ENCODE measurements around the gene PLIN5.

PLIN5 gene, protein sequence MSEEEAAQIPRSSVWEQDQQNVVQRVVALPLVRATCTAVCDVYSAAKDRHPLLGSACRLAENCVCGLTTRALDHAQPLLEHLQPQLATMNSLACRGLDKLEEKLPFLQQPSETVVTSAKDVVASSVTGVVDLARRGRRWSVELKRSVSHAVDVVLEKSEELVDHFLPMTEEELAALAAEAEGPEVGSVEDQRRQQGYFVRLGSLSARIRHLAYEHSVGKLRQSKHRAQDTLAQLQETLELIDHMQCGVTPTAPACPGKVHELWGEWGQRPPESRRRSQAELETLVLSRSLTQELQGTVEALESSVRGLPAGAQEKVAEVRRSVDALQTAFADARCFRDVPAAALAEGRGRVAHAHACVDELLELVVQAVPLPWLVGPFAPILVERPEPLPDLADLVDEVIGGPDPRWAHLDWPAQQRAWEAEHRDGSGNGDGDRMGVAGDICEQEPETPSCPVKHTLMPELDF

DNA sequence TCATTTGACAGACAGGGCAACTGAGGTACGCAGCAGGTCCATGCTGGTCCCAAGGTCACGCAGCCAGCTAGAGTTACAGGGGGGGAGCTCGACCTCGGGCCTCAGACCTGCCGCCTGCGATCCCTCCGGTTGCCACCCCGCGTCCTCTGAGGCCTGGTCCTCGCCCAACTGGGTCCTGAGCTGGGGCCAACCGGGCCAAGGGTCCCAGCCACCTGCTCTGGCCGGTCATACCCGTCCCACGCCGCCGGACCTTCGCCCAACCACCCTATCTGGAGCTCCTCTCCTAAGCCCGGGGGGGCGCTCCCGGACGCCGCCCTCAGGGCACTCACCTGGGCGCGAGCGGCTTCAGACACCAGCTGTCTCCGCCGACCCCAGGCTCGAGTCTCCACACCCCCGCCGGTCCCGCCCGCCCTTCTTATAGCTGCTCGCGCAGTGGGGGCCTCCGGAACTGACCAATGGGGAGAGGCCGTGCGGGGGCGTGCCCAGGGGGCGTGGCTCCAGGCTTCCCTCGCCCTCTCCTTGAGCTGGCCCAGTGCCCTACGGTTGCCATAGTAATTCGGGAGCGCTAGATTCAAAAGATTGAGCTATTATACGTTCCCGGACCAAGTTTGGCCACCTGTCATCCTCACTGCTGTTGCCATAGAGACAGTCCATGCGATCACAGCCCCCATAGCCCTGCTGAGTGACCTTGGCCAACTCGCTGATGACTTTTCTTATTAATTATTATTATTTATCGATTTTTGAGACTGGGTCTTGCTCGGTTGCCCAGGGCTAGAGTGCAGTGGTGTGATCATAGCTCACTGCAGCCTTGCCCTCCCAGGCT lies at the start of gene PLIN5:
PLIN5 (minus strand) TSS at position 389 of the 823 bp plus-strand sequence. CDS start 1,150 bp downstream, outside the sequence.
- DNase-seq = peak; percentile 31

DNA sequence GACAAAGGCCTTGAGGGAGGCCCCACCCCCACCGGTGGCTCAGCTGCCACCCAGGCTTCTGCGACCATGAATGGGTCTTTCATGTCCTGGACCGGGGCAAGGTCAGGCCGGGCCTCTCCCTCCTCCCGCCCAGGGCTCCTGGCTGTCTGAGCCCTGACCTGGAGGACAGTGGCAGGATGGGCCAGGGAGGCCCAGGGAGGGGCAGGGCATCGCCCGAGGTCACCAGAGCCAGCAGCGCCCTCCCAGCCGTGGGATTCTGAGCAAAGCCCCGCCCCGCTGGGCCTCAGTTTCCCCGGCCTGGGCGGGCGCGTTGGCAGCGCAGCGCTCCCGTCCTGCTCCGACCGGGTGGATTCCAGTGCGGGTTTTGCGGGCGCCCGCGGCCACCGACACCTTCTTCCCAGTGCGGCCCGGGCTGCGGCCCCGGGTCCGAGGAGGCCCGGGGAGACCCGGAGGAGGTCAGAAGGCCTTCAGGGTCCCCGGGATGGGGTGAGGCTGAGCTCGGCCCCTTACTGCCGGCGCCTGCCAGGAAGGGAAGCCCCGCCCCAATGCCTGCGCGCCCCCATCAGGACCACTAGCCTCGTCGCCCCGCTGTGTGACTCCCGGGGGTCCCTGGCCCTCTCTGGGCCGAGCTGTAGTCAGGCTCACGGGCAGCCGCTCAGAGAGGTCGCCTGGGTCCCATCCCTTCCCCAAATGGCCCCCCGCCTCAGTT lies 49.1 kb upstream of the PLIN5 start:
- no peak for DNase-seq

DNA sequence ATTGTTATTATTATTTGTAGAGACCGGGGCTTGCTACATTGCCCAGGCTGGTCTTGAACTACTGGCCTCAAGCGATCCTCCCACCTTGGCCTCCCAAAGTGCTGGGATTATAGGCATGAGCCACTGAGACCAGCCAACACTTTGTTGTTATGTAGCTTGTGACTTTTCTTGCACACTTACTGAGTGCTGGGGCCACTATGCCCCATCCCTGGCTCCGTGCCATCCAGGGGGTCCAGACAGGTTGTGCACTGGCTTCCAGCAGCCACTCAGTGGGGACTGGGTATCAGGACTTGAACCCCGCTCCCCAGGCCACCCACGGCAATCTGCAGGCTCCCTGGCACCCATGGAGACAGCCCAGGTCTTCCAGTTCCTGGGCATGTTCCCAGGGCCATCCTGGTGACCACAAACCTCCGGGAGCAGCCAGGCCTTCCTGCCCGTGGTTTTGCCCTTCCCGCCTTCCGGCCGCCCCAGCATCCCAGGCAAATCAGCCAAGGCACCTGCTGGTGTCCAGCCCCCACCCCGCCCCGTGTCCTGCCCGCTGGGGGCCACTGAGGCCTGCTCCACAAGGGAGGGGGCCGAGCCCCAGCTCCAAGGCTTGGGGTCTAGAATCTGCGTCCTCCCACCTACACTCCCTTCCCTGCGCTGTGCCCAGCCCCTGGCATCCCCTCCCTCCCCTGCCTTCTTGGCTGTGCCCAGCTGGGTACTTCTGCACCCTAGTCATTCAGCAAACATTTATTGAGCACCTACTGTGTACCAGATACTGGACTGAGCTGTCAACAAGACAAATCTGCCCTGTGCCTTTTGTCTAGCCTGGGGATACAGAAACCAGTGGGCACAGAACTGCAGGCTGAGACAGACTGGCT lies 48.2 kb upstream of the PLIN5 start:
- no peak for DNase-seq

DNA sequence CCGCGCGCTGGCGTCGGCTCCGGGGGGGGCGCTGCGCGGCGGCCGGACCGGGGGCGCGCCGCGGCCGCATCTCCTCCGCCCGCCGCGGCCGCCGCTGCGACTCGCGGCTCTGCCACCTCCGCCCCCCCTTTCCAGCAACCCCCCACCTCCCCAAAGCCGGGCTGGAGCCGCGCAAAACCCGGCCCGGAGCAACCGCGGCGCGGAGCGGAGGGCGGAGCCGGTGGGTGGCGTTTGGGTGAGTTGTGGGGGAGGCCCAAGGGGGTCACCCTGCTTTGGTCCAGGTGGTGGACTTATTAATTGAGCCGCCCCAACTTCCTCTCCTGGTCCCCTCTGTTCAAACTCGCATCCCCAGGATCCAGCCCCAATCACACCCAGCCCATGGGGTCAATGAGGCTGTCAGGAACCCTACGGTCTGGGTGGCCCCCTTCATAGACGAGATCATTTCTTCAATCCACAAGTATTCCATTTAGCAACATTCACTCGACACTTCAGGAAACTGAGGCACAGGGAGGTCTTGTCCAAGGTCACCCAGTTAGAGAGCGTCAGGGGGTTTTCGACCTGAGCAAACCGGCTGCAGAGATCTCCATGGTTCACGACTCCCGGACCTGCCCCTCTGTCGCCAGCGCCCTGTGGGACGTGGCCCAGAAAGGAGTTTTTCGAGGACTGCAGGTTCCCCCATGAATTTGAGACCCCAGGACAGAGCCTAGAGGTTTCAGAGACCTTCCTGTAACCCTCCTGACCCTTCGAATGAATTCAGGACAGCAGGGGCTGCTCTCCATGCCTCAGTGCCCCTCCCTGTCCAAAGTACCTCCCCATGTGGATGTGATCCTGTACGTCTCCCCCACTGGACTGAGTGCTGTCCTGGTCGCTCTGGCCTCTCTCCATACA lies 46.9 kb upstream of the PLIN5 start:
- no peak for DNase-seq

DNA sequence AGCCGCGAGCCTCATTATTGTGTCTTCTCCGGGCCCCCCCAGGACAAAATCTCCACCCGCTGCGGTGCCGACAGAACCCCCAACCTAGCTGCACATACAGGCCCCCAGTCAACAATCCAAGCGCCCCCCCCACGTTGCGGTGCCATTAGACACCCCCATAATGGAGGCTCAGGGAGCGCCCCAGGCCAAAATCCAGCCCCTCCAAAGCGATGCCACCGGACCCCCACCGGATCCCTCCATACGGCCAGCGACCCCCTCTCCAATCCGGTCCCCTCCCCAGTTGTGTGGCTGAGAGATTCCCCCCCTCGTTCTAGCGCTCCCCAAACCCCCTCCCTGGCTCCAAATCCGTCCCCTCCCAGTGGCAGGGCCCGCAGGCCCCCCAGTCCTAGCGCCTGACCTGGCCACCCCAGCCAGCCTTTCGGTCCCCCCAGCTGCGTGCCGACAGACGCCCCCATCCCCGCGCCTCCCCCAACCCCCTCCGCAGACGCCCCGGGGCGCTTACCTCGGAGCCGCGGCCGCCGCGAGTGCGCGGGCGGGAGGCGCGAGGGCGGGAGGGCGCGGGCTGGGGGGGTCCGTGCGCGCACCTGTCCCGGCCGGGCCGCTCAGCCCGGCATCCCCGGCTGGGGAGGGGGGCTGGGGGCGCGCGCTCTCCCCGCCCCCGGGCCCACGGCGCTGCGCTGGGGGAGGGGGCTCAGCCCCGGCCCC lies 46.1 kb upstream of the PLIN5 start:
- DNase-seq = no peak

DNA sequence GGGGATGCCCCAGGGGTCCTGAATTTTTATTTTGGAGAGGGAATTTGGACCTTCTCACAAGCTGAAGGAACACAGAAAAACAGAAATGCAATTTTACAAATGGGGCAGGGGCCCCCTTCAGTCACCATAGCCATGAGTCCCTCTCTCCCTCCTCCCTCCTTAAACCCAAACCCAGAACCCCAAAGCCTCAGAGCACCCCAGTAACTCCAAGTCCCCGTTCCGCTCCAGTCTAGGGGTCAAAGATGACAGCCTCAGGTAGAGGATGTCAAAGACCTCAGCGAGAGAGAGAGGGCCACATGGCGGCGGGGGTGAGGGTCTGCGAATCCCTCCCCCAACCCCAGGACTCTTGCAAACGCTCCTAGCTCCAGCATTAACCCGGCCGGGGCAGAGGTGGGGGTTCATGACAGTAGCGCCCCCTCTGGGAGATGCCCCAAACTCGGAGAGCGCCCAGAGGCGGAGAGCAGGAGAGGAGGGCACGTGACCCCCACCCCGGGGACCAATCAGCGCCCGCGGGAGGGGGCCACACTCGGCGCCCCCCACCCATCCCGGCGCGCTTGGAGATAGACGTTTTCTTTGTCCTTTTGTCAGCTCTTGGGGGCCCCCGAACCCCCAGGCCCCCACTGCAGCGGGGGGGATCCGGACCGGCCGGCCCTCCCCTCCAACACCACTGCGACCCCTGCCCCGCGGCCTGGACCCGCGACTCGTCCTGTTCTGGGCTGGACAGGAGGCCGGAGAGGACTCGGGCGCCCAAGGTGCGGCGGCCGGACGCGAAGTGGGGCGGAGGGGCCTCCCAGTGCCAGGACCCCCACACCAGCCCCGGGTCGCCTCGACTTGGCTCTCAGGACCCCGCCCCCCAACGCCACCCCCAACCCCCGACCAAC lies 45.2 kb upstream of the PLIN5 start:
- DNase-seq = no peak

DNA sequence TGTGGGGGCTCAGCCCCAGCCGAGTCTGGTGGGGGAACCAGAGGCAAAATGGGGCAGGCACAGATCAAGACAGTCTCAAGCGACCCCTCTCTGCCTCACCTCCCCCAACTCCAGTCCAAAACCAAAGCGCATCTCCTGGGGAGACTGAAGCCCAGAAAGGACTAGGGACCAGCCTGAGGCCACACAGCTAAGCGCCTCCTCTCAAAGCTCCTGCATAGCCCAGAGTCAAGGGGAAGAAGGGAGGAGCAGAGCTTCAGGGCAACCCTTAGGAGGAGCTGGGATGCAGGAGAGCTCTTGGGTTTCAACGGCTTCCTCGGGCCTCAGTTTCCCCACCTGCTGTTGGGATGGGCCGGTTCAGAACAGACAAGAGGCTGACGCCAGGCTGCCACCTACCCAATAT lies 44.4 kb upstream of the PLIN5 start:
- no peak for DNase-seq

DNA sequence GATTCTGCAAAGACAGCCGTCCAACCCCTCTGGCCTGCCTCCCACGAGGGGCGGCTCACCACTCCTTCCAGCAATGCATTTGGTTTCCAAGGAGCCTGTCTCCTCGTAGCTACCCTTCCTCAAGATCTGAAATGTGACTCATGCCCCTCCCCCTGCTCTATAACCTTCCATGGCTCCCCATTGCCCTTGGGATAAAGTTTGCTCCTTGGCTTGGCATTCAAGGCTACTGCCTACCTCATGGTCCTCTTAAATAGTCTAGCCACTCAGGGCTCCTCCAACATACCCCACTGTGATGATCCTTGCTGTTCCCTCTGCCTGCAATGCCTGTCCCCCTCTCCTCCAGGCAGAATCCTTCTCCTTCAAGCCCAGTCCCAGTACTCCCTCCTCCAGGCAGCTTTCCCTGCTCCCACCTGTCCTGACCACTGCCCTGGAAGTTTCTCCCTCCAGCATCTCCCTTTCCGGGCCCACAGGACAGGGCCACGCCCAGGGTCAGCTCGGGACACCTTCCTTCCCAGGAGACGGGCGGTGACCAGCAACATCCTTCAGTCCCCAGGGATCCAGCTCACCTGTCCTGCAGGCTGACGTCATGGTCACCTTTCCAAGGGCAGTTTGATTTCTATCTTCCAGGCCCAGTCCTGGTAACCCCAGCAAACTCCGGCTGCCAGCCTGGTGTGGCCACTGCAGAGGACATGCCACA lies 43.7 kb upstream of the PLIN5 start:
- no peak for DNase-seq

DNA sequence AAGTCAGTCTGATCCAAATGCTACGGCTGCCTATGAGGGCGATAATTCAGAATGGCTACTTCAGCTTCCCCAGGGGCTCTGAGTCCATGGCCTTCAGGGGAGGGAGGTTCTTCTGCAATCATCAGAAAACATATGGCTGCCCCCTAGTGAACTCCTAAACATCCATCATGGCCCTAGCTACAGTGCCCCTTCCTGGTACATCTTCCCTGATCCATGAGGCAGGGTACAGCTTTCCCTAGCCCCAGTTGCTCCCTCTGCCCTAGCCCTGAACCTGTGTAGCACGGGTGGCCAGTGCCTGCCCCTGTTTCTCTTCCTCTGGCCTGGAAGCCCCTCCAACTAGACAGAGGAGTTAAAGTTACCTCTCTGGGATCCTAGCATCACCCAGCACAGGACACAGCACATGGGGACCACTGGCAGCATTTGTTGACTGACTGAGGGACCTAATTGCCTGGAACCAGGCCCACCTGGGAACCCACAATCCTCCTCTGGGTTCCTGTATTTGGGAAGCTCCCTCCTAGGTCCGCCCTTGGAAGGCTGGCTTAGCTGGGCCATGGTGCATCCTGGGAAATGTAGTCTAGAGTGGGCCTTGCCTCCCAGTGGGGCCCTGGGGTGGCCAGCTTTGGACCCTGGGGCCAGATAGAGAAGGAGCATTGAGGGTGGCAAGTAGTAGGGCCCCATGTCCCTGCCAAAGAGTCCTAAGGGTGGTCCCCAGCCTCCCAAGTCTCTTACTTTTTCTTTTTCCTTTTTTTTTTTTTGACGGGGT lies 42.2 kb upstream of the PLIN5 start:
- DNase-seq = no peak

DNA sequence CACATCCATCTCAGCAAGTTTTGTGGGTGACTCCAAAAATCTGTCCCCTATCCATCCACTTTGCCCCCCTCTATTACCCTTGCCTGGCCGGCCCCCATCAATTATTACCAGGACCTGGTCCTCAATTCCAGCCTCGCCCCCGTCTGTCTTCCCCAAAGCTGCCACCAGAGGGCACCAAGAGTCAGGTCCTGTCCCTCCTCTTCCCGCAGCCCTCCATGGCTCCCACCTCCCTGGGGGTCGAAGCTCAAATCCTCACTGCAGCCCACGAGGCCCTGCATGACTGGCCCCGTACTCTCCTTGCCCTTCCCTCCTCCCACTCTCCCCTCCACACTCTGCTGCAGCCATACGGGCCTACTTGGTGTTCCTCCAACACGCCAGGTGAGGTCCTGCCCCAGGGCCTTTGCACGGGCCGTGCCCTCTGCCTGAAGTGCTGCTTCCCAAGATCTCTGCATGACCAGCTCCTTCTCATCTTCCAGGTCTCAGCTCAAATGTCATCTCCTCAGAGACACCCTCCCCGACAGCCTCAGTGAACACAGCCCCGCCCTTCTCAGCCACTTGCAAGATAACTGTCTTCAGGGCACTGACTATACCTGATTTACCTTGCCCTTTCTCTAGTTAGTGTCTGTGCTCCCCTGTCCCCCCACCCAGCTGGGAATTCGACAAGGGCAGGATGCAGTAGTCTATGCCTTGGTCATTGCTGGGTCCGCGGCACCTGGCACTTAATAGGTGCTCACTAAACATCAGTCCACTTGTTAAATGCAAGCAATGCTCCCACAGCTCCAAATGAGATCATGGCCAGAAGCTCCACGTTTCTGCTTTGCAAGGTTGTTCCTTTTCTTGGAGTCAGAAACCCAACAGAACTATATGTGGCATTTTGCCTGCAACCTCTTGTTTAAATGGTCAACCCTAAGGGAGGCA lies 41.3 kb upstream of the PLIN5 start:
- peak; percentile 67 for DNase-seq

DNA sequence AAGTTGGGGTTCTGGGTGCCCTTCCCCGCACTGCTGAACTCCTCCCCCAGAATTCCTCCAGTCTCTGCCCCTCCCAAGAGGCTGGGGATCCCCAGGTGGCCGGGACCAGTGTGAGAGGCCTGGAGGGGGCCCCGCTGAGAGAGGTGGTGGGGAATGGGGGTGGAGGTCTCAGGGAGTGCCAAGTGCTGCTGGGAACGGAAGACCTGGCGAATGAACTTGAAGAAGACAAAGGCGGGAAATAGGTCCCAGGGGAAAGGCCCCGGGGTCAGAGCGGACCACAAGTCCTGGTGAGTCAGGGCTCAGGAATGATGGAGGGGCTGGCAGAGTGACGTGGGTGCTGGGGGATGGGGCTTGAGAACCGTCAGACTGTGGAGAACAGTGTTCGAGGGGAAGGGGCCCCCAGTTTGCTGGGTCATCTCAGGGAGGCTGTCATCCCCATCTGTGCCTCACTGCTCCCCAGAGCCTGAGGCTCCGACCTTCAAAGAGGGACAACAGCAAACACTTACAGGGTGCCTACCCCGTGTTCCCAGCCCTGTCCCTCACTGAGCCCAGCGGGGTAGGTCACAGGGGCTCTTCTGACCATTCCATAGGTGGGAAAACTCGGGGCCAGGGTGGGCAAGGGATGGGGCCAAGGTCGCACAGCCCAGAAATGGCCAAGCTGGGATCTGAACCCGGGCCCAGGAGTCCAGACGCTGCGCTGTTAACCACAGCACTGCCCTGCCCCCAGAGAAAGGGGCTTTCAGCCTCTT lies 40.4 kb upstream of the PLIN5 start:
- DNase-seq = no peak

DNA sequence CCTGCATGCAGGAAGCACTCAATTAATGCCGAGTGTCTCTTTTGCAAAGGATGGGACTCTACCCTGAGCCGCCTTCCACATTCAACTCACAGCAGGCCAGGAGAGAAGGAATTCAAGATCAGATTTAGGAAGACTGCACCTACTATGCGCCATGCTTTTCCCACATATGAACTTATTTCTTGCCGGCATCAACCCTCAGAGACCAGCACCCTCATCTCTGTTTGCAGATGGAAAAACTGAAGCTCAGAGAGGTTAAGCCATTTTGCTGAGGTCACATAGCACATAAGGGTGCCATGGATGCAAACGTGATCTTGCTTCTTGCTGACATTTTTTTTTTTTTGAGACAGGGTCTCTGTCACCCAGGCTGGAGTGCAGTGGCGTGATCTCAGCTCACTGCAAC lies 38.7 kb upstream of the PLIN5 start:
- DNase-seq = no peak

DNA sequence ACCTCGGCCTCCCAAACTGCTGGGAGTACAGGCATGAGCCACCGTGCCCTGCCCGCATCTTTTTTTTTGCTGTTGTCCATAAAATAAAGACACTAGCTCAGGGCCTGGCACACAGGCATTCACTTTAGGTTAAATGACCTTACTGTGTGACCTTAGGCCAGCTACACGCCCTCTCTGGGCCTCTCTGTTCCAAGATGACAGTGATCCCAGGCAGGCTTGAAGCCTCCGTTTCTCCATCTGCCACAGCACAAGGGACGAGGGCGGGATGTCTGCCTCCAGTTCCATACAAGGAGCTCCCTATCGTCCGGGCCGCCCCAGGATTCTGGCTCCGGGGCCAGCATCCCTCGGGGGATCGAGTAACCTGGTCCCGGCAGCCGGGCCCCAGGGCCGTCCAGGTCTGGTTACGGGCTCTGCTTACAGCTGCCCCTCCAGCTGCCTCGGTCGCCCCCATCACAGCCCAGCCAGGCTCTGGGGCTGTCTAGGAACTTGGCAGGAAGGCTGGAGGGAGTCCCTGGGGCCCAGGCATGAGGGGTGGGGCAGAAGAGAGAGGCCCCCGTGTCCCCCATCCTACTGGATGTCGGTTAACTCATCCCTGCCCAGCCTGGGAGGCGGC lies 36.4 kb upstream of the PLIN5 start:
- no peak for DNase-seq

DNA sequence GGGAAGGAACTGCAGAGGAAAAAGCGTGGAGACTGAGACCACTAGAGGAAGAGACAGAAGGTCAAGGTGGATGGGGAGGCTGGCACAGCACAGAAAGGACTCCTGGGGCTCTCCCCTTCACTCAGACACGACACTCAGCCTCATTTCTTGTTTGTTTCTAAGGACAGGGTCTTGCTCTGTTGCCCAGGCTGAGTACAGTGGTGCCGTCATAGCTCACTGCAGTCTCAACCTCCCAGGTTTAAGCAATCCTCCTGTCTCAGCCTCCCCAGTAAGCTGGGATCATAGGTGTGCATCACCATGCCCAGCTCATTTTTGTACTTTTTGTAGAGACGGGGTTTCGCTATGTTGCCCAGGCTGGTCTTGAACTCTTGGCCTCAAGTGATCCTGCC lies 35.9 kb upstream of the PLIN5 start:
- no peak for DNase-seq

DNA sequence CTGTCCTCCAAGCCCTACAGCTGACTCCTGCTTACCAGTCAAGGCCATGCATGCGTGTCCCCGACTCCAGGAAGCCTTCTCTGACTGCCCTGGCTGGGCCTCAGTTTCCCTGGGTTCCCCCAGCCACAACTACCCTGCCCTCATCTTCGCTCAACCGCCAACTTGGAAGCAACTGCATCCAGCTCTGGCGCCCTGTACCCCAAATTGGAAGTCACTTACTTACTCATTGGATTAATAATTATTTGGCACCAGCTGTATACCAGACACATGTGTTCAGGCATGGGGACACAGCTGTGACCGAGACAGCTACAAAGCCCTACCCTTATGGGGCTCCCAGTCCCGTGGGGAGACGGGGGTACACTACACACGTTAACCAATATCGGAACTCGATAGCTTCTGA lies 35.4 kb upstream of the PLIN5 start:
- DNase-seq = no peak

DNA sequence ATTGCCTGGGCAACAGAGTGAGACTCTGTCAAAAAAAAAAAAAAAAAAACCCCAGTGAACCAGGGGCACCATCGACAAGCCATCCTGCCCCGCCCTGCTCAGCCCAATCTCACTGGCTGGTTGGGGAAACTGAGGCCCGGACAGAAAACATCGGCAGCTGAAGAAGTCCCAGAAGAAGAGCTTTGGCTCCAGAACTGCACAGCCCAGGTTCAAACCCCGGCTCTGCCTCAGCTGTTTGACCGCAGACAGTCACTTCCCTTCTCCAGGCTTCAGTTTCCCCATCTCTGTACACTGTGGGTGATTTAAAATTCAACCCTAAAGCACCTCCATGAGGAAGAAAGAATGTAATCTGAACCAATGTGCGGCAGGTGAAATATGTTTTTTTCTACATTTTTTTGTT lies 33.9 kb upstream of the PLIN5 start:
- DNase-seq = no peak
